PC-9 (cell line): ENCODE data around the gene GULP1. TPM values are rescaled to one million over a fixed set of nuclear protein-coding genes. Genes with fewer than 3 reads are reported as not detected.

ENCODE experiments used
- BruUV-seq: library from RNA; stranded (reverse); fragments of 400-500 nt; replicated peaks from 2 replicates; lab custom pipeline; 2021; lab: Mats Ljungman, UMichigan
- CTCF ChIA-PET: fragments of 300-600 bp; sonication (Branson Sonifier 250); formaldehyde crosslinking; loops from one replicate; lab custom pipeline; 2022; ENCODE audit warnings: antibody characterized with exemption; lab: Charles Lee
- POLR2A ChIA-PET: fragments of 300-600 bp; sonication (Branson Sonifier 250); formaldehyde crosslinking; loops from one replicate; lab custom pipeline; 2022; ENCODE audit warnings: antibody characterized with exemption; ENCODE audit not compliant: unreplicated experiment; lab: Charles Lee
- DNase-seq, 2 experiments: peaks; one replicate each; pipeline versions ENCODE4 v3.0.0 to v3.0.0-alpha.2; 2015 to 2022; ENCODE audit warnings: mixed read lengths in 1 of 2
- H2AFZ ChIP-seq: fragments of 200-600 bp; sonication (generic); 2 replicates; pipeline ENCODE4 v1.8.1; 2017; ENCODE audit warnings: antibody characterized with exemption
- H3F3A ChIP-seq: fragments of 200-600 bp; sonication (generic); 2 replicates; pipeline ENCODE4 v1.8.1; 2017; ENCODE audit warnings: antibody characterized with exemption, mild to moderate bottlenecking, low read depth; ENCODE audit not compliant: insufficient read depth
- H3K27ac ChIP-seq: fragments of 200-600 bp; sonication (generic); 2 replicates; pipeline ENCODE4 v1.6.1; 2016; ENCODE audit warnings: mixed run types
- H3K27me3 ChIP-seq: fragments of 200-600 bp; sonication (generic); 2 replicates; pipeline ENCODE4 v1.6.1; 2016; ENCODE audit warnings: low read depth, mixed run types; ENCODE audit not compliant: insufficient read depth
- H3K36me3 ChIP-seq: fragments of 200-600 bp; sonication (generic); 2 replicates; pipeline ENCODE4 v1.6.1; 2016; ENCODE audit warnings: low read depth, mixed run types
- H3K4me1 ChIP-seq: fragments of 200-600 bp; sonication (generic); replicated peaks from 2 replicates; pipeline ENCODE4 v1.6.1; 2016; ENCODE audit warnings: mixed run types; ENCODE audit not compliant: insufficient read depth
- H3K4me2 ChIP-seq: fragments of 200-600 bp; sonication (generic); 2 replicates; pipeline ENCODE4 v1.6.1; 2017; ENCODE audit warnings: mixed run types
- H3K4me3 ChIP-seq: fragments of 200-600 bp; sonication (generic); 2 replicates; pipeline ENCODE4 v1.6.1; 2016; ENCODE audit warnings: mixed run types
- H3K79me2 ChIP-seq: fragments of 200-600 bp; sonication (generic); 2 replicates; pipeline ENCODE4 v1.6.1; 2017; ENCODE audit warnings: low read depth, mixed run types
- H3K9me2 ChIP-seq: fragments of 200-600 bp; sonication (generic); 2 replicates; pipeline ENCODE4 v1.8.1; 2017; ENCODE audit warnings: mild to moderate bottlenecking; ENCODE audit not compliant: insufficient read depth
- H3K9me3 ChIP-seq: fragments of 200-600 bp; sonication (generic); 2 replicates; pipeline ENCODE4 v1.8.1; 2016; ENCODE audit warnings: low read depth; ENCODE audit not compliant: insufficient read depth
- H4K20me1 ChIP-seq: fragments of 200-600 bp; sonication (generic); 2 replicates; pipeline ENCODE4 v1.8.1; 2017; ENCODE audit not compliant: insufficient read depth
- CTCF ChIP-seq: fragments of 200-600 bp; sonication (generic); conservative IDR thresholded peaks from 2 replicates; pipeline ENCODE4 v1.6.1; 2017; ENCODE audit warnings: mixed run types, antibody characterized with exemption, mild to moderate bottlenecking, moderate library complexity
- EZH2 ChIP-seq: fragments of 200-600 bp; sonication (generic); IDR thresholded peaks from 2 replicates; pipeline ENCODE4 v1.8.0; 2017; ENCODE audit warnings: antibody characterized with exemption, low read depth
- intact Hi-C: fragments of 100-400 bp; cut with micrococcal nuclease; formaldehyde crosslinking; loops from one replicate; pipeline ENCODE4 v1.10.0; 2022; ENCODE audit not compliant: unreplicated experiment
- total RNA-seq: library from RNA; stranded (reverse); gene quantifications from 2 replicates; pipeline ENCODE4 v1.2.3, GENCODE V29; 2021

The GULP1 gene
- total RNA-seq, 1 experiment from 2014 or later = 38.0 TPM

- no peak overlapping the region for H3K4me3 ChIP-seq
- H3K79me2 ChIP-seq = no peaks in the 10 kb centered on the region
- H3K4me2 ChIP-seq = no peak overlapping the region
- no peaks in the 10 kb centered on the region for H3K9me2 ChIP-seq
- BruUV-seq = no TSS peak
- no peaks in the 10 kb centered on the region for H3K4me1 ChIP-seq
- no peak for DNase-seq
- no peaks in the 10 kb centered on the region for H3F3A ChIP-seq
- H4K20me1 ChIP-seq = no peaks in the 10 kb centered on the region
- H3K27ac ChIP-seq = no peak overlapping the region
- ChIA-PET POLR2A (no interaction called here), CTCF (no interaction called here)
- no peak for TF ChIP-seq CTCF
- TF ChIP-seq EZH2 = no peak
- no peaks in the 10 kb centered on the region for H3K36me3 ChIP-seq
- no peak overlapping the region for H2AFZ ChIP-seq
- H3K9me3 ChIP-seq = no peaks in the 10 kb centered on the region
- H3K27me3 ChIP-seq = no peaks in the 10 kb centered on the region
- intact Hi-C loops = no loop called here
Measured at GRCh38 chr2:188414411-188414810, 122.7 kb downstream of the GULP1 start.

GRCh38 chr2:188414869-188415753 lies 123.4 kb downstream of the GULP1 start:
- no peak for TF ChIP-seq CTCF
- TF ChIP-seq EZH2 = no peak
- H4K20me1 ChIP-seq = no peaks in the 10 kb centered on the region
- BruUV-seq = no TSS peak
- no peaks in the 10 kb centered on the region for H3F3A ChIP-seq
- H3K4me2 ChIP-seq = no peak overlapping the region
- no peaks in the 10 kb centered on the region for H3K36me3 ChIP-seq
- no peaks in the 10 kb centered on the region for H3K27me3 ChIP-seq
- DNase-seq = no peak
- intact Hi-C loops = no loop called here
- H3K4me1 ChIP-seq = no peaks in the 10 kb centered on the region
- H3K4me3 ChIP-seq = no peak overlapping the region
- H3K79me2 ChIP-seq = no peaks in the 10 kb centered on the region
- POLR2A ChIA-PET = no interaction called here
- no peaks in the 10 kb centered on the region for H3K9me2 ChIP-seq
- no peaks in the 10 kb centered on the region for H3K9me3 ChIP-seq
- no peak overlapping the region for H2AFZ ChIP-seq
- H3K27ac ChIP-seq = no peak overlapping the region
- CTCF ChIA-PET = no interaction called here

DNA sequence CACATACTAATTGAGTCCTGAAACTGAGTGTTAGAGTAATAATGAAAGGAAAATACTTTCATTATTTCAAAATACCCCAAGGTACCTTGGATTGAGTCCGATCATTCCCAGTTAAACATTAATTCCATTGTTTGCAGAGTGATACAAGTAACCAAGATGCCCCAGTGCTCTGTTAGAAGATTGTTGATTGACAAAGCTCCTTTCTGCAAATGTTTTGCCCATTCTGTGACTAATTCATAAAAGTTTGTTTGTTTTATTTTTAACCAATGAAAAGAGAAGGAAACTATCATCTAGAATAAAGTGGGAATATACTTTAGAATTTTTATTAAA lies 124.0 kb downstream of the GULP1 start:
- H3K4me3 ChIP-seq = no peak overlapping the region
- no peak for TF ChIP-seq EZH2
- no peak for TF ChIP-seq CTCF
- DNase-seq = no peak
- no peak overlapping the region for H3K27ac ChIP-seq
- no peaks in the 10 kb centered on the region for H3K79me2 ChIP-seq
- H3K9me2 ChIP-seq = no peaks in the 10 kb centered on the region
- H3K4me2 ChIP-seq = no peak overlapping the region
- POLR2A ChIA-PET = no interaction called here
- H3K27me3 ChIP-seq = no peaks in the 10 kb centered on the region
- BruUV-seq = no TSS peak
- H4K20me1 ChIP-seq = no peaks in the 10 kb centered on the region
- CTCF ChIA-PET = no interaction called here
- no peaks in the 10 kb centered on the region for H3K9me3 ChIP-seq
- H3K36me3 ChIP-seq = no peaks in the 10 kb centered on the region
- intact Hi-C loops = no loop called here
- no peaks in the 10 kb centered on the region for H3K4me1 ChIP-seq
- H3F3A ChIP-seq = no peaks in the 10 kb centered on the region
- H2AFZ ChIP-seq = no peak overlapping the region
